Upper lobe of left lung (tissue), 6 donors: ENCODE results near the gene CSNK2A3. TPM values are rescaled to one million over a fixed set of nuclear protein-coding genes. Genes with fewer than 3 reads are reported as not detected.

Source experiments
- ATAC-seq, 2 donors: fragments of 200-7000 bp; cut with Tn5 transposase; one replicate each; pipeline ENCODE4 v1.9.1; 2022; ENCODE audit warnings: mild to moderate bottlenecking in 2 of 2, moderate library complexity in 2 of 2; ENCODE audit not compliant: low FRiP score in 2 of 2
- DNase-seq, 2 donors: peaks; one replicate each; pipeline ENCODE4 v3.0.0-alpha.2; 2019 to 2020
- H3K27ac ChIP-seq, 4 donors: fragments of 200-600 bp; sonication (generic); one replicate each; pipeline ENCODE4 v1.5.1; 2016 to 2019
- H3K27me3 ChIP-seq, 4 donors: fragments of 200-600 bp; sonication (generic); one replicate each; pipeline ENCODE4 v1.5.1; 2017 to 2019
- H3K36me3 ChIP-seq, 4 donors: fragments of 200-600 bp; sonication (generic); one replicate each; pipeline ENCODE4 v1.5.1; 2016 to 2019
- H3K4me1 ChIP-seq, 4 donors: fragments of 200-600 bp; sonication (generic); one replicate each; pipeline ENCODE4 v1.5.1; 2018 to 2019
- H3K4me3 ChIP-seq, 4 donors: fragments of 200-600 bp; sonication (generic); one replicate each; pipeline ENCODE4 v1.5.1; 2017 to 2019; ENCODE audit warnings: mild to moderate bottlenecking in 2 of 4, moderate library complexity in 1 of 4
- H3K9me3 ChIP-seq, 4 donors: fragments of 200-600 bp; sonication (generic); one replicate each; pipeline ENCODE4 v1.5.1; 2018 to 2019
- CTCF ChIP-seq, 6 experiments: fragments of 450-650 bp in 4 of 6; fragments of 200-600 bp in 2 of 6; sonication (generic) in 2 of 6; IDR thresholded peaks; one replicate each; pipeline ENCODE4 v1.5.1; 2016 to 2019; ENCODE audit warnings: antibody characterized with exemption in 6 of 6
- EP300 ChIP-seq, 4 donors: sonication (generic); formaldehyde crosslinking; IDR thresholded peaks; one replicate each; pipeline ENCODE4 v1.5.1; 2017; ENCODE audit warnings: antibody characterized with exemption in 4 of 4, control low read depth in 2 of 4
- POLR2A ChIP-seq, 4 donors: fragments of 450-650 bp; IDR thresholded peaks; one replicate each; pipeline ENCODE4 v1.5.1; 2016 to 2017; ENCODE audit warnings: antibody characterized with exemption in 4 of 4, mild to moderate bottlenecking in 2 of 4
- POLR2AphosphoS5 ChIP-seq, 2 donors: sonication (generic); formaldehyde crosslinking; IDR thresholded peaks; one replicate each; pipeline ENCODE4 v1.5.1; 2017; ENCODE audit warnings: antibody characterized with exemption in 2 of 2
- WGBS, 2 donors: methylation state at CpG; one replicate each; pipeline ENCODE4 v1.1.5; 2017 to 2018; 5-methylcytosine and 5-hydroxymethylcytosine counted together
- total RNA-seq, 6 donors: library from RNA; depleted of rRNA in 4 of 6; stranded (reverse); fragments of >200 nt in 4 of 6; gene quantifications; one replicate each; pipeline versions ENCODE4 v1.1.0 to v1.2.1, GENCODE V29; 2016 to 2021
- donor health status: DM: no; HTN: no; CAD: no; lungs with moderate emphysema.
- donor health status: DM: no; HTN: yes; CAD: no; lungs with severe emphysema.

Gene CSNK2A3
- total RNA-seq, 6 donors from 2014 or later, result 2.0 to 18.9 (median 5.3) TPM

GRCh38 chr11:11329062-11329806 is 23.8 kb downstream of the CSNK2A3 start:
- Histone ChIP-seq H3K27me3 (no peaks in the 10 kb centered on the region), H3K4me3 (no peak overlapping the region), H3K9me3 (no peaks in the 10 kb centered on the region), H3K27ac (peak overlapping the region in 2 of 4 donors; percentile 33 to 49), H3K36me3 (peaks cover 0 to 69% (median 26%) of the 10 kb centered on the region in 4 donors), H3K4me1 (peaks cover 0 to 23% (median 10%) of the 10 kb centered on the region in 4 donors)
- ATAC-seq, result peak; percentile 36 to 73
- TF ChIP-seq POLR2A (IDR thresholded peaks at IDR 0.05) (no peak), POLR2AphosphoS5 (IDR thresholded peaks at IDR 0.05) (peak in 1 of 2 donors; percentile 9)
- WGBS, 2 donors, result 51 to 65% methylated on average over 4 of the region's 4 CpGs
- no peak for DNase-seq

- no peak overlapping the region for H3K4me3 ChIP-seq
- ATAC-seq (no peak), DNase-seq (no peak)
- H3K9me3 ChIP-seq, result no peaks in the 10 kb centered on the region
- no peak overlapping the region for H3K27ac ChIP-seq
- peaks cover 0 to 56% (median 13%) of the 10 kb centered on the region in 4 donors for H3K36me3 ChIP-seq
- 76 to 89% methylated on average over 1 of the region's 1 CpG for WGBS, 2 donors
- TF ChIP-seq POLR2A (IDR thresholded peaks at IDR 0.05) (no peak), CTCF (IDR thresholded peaks at IDR 0.05) (no peak), POLR2AphosphoS5 (IDR thresholded peaks at IDR 0.05) (no peak), EP300 (IDR thresholded peaks at IDR 0.05) (no peak)
- no peaks in the 10 kb centered on the region for H3K27me3 ChIP-seq
- peaks cover 0 to 11% (median 2%) of the 10 kb centered on the region in 4 donors for H3K4me1 ChIP-seq
These were observed 29.0 kb downstream of the CSNK2A3 start for GRCh38 chr11:11324090-11324489.

- Histone ChIP-seq H3K4me3 (no peak overlapping the region), H3K9me3 (no peaks in the 10 kb centered on the region), H3K36me3 (peaks cover 0 to 52% (median 9%) of the 10 kb centered on the region in 4 donors), H3K27me3 (no peaks in the 10 kb centered on the region), H3K27ac (no peak overlapping the region), H3K4me1 (peaks cover 0 to 10% (median 2%) of the 10 kb centered on the region in 4 donors)
- no peak for ATAC-seq
- no peak for TF ChIP-seq POLR2A (IDR thresholded peaks at IDR 0.05)
- no peak for TF ChIP-seq POLR2AphosphoS5 (IDR thresholded peaks at IDR 0.05)
- DNase-seq, result no peak
These were observed 30.9 kb downstream of the CSNK2A3 start for GRCh38 chr11:11322101-11322500.

- no peak overlapping the region for H3K4me3 ChIP-seq
- peaks cover 0 to 10% (median 6%) of the 10 kb centered on the region in 4 donors for H3K4me1 ChIP-seq
- TF ChIP-seq POLR2A (IDR thresholded peaks at IDR 0.05) (no peak), EP300 (IDR thresholded peaks at IDR 0.05) (no peak), CTCF (IDR thresholded peaks at IDR 0.05) (no peak)
- H3K27me3 ChIP-seq, result no peaks in the 10 kb centered on the region
- H3K36me3 ChIP-seq, result peaks cover 0 to 40% (median 3%) of the 10 kb centered on the region in 4 donors
- H3K9me3 ChIP-seq, result no peaks in the 10 kb centered on the region
- H3K27ac ChIP-seq, result peak overlapping the region in 1 of 4 donors; percentile 9
- DNase-seq, result no peak
- ATAC-seq, result no peak
- WGBS, 2 donors, result 33 to 60% methylated on average over 1 to 2 of the region's 2 CpGs
These were observed 32.2 kb downstream of the CSNK2A3 start for GRCh38 chr11:11320825-11321224.

GRCh38 chr11:11318961-11319360 is 34.1 kb downstream of the CSNK2A3 start:
- DNase-seq (no peak), ATAC-seq (peak in 1 of 2 donors; percentile 81)
- H3K27ac ChIP-seq, result no peak overlapping the region
- peaks cover 0 to 30% (median 2%) of the 10 kb centered on the region in 4 donors for H3K36me3 ChIP-seq
- 49 to 83% methylated on average over 4 of the region's 4 CpGs for WGBS, 2 donors
- H3K4me1 ChIP-seq, result peaks cover 7 to 22% (median 16%) of the 10 kb centered on the region in 4 donors
- H3K27me3 ChIP-seq, result no peaks in the 10 kb centered on the region
- H3K4me3 ChIP-seq, result no peak overlapping the region
- no peaks in the 10 kb centered on the region for H3K9me3 ChIP-seq
- TF ChIP-seq POLR2A (IDR thresholded peaks at IDR 0.05) (no peak), CTCF (IDR thresholded peaks at IDR 0.05) (no peak), POLR2AphosphoS5 (IDR thresholded peaks at IDR 0.05) (no peak), EP300 (IDR thresholded peaks at IDR 0.05) (no peak)
